Retinal pigment epithelial cell (primary cell): ENCODE measurements around the gene LYG1.
"Not testable (repeated sequence)": the region's sequence is repeated elsewhere in the genome, so short reads cannot be mapped to it uniquely, and the experiment has no call there.

Experiments used
- DNase-seq: peaks from one replicate; pipeline ENCODE4 v3.0.0-alpha.2; 2010; ENCODE audit warnings: low read depth
- H3K4me3 ChIP-seq: 2 replicates; pipeline ENCODE4 v1.5.1; 2011; ENCODE audit warnings: mild to moderate bottlenecking, low read length, control low read depth, moderate library complexity
- CTCF ChIP-seq: conservative IDR thresholded peaks from 2 replicates; pipeline ENCODE4 v1.5.1; 2011; ENCODE audit warnings: low read depth, low read length, control low read depth, inconsistent platforms

The LYG1 gene

GRCh38 chr2:99337113-99338028 is 36.4 kb upstream of the LYG1 start, which contains the start of gene EIF5B:
Gene EIF5B (plus strand): TSS chr2:99337389. CDS start chr2:99337555, 166 bp downstream.
- H3K4me3 ChIP-seq: peak within 1 kb of the TSS; percentile 98
- peak; percentile 60 for TF ChIP-seq CTCF
- peak; percentile 84 for DNase-seq

GRCh38 chr2:99336804-99337112 is 35.8 kb upstream of the LYG1 start:
- peak overlapping the region; percentile 98 for H3K4me3 ChIP-seq
- TF ChIP-seq CTCF: no peak
- DNase-seq: no peak

GRCh38 chr2:99335911-99336803 is 35.2 kb upstream of the LYG1 start, which contains the start of gene TXNDC9:
Gene TXNDC9 (minus strand): TSS chr2:99336333. CDS start chr2:99333210, 3,123 bp downstream.
- H3K4me3 ChIP-seq: peak within 1 kb of the TSS; percentile 98
- DNase-seq: peak; percentile 98
- TF ChIP-seq CTCF: no peak

GRCh38 chr2:99325384-99325783 is 24.4 kb upstream of the LYG1 start:
- TF ChIP-seq CTCF: no peak
- no peak for DNase-seq
- no peak overlapping the region for H3K4me3 ChIP-seq

- not testable (repeated sequence) for DNase-seq, H3K4me3 ChIP-seq
These were observed 16.8 kb upstream of the LYG1 start for GRCh38 chr2:99317873-99318200.

GRCh38 chr2:99317161-99317872 is 16.3 kb upstream of the LYG1 start:
- TF ChIP-seq CTCF: no peak
- no peak overlapping the region for H3K4me3 ChIP-seq
- no peak for DNase-seq

GRCh38 chr2:99299580-99299979 is 1.4 kb downstream of the LYG1 start:
- TF ChIP-seq CTCF: no peak
- no peak overlapping the region for H3K4me3 ChIP-seq
- DNase-seq: no peak
